ENCODE data around the gene ENC1. TPM values are rescaled to one million over a fixed set of nuclear protein-coding genes. Genes with fewer than 3 reads are reported as not detected.

The ENC1 gene
- total and polyA plus RNA-seq, 7 experiments from 2014 or later, result 0.77 to 18.1 (median 1.6) TPM

GRCh38 chr5:74624931-74625505, 15.5 kb downstream of the ENC1 start:
- H3K27ac Mint-ChIP-seq, result peak overlapping the region in 1 of 9 donors; percentile 77
- intact Hi-C loops (cut with micrococcal nuclease), result no loop called here
- DNase-seq, result no peak
- ATAC-seq, result no peak
- H3K27me3 Mint-ChIP-seq, result peaks cover 5 to 30% (median 16%) of the 10 kb centered on the region in 5 donors
- CTCF ChIA-PET, result no interaction called here
- no peak overlapping the region for H3K4me3 Mint-ChIP-seq
- Histone ChIP-seq H3K36me3 (ENCODE audit: control insufficient read depth in 2 of 3, insufficient read depth in 3 of 3, low read length in 3 of 3) (no peaks in the 10 kb centered on the region), H3K4me1 (ENCODE audit: control insufficient read depth in 2 of 2, insufficient read depth in 2 of 2, low read length in 2 of 2) (peaks cover 4 to 9% of the 10 kb centered on the region in 2 donors), H3K27me3 (ENCODE audit: control insufficient read depth in 2 of 2, insufficient read depth in 2 of 2, low read length in 2 of 2) (no peaks in the 10 kb centered on the region), H3K27ac (ENCODE audit: low read depth, low read length) (no peak overlapping the region), H3K9me3 (ENCODE audit: control insufficient read depth in 2 of 3, low read length in 3 of 3) (no peaks in the 10 kb centered on the region), H3K4me3 (ENCODE audit: low read length) (no peak overlapping the region)
- POLR2A ChIA-PET, result no interaction called here
- H3K36me3 Mint-ChIP-seq, result peaks cover 0 to 14% (median 0%) of the 10 kb centered on the region in 5 donors
- H3K9me3 Mint-ChIP-seq, result peaks cover 0 to 5% (median 0%) of the 10 kb centered on the region in 11 donors
- peaks cover 0 to 27% (median under 1%) of the 10 kb centered on the region in 7 donors for H3K4me1 Mint-ChIP-seq

- no peaks in the 10 kb centered on the region for H3K9me3 ChIP-seq (ENCODE audit: control insufficient read depth in 2 of 3, low read length in 3 of 3)
- no peaks in the 10 kb centered on the region for H3K36me3 ChIP-seq (ENCODE audit: control insufficient read depth in 2 of 3, insufficient read depth in 3 of 3, low read length in 3 of 3)
- POLR2A ChIA-PET, result no interaction called here
- DNase-seq (no peak), ATAC-seq (no peak)
- Mint-ChIP-seq H3K27ac (peak overlapping the region in 1 of 9 donors; percentile 51), H3K4me1 (peaks cover 0 to 22% (median 0%) of the 10 kb centered on the region in 7 donors), H3K27me3 (peaks cover 5 to 31% (median 16%) of the 10 kb centered on the region in 5 donors), H3K4me3 (no peak overlapping the region), H3K9me3 (peaks cover 0 to 5% (median 0%) of the 10 kb centered on the region in 11 donors), H3K36me3 (peaks cover 0 to 14% (median 0%) of the 10 kb centered on the region in 5 donors)
- H3K27me3 ChIP-seq (ENCODE audit: control insufficient read depth in 2 of 2, insufficient read depth in 2 of 2, low read length in 2 of 2), result no peaks in the 10 kb centered on the region
- no peak overlapping the region for H3K4me3 ChIP-seq (ENCODE audit: low read length)
- H3K27ac ChIP-seq (ENCODE audit: low read depth, low read length), result no peak overlapping the region
- intact Hi-C loops (cut with micrococcal nuclease), result no loop called here
- CTCF ChIA-PET, result no interaction called here
- peaks cover 0 to 4% of the 10 kb centered on the region in 2 donors for H3K4me1 ChIP-seq (ENCODE audit: control insufficient read depth in 2 of 2, insufficient read depth in 2 of 2, low read length in 2 of 2)
Observed at GRCh38 chr5:74624501-74624900, 16.0 kb downstream of the ENC1 start.

- H3K4me1 Mint-ChIP-seq, result peaks cover 0 to 18% (median 0%) of the 10 kb centered on the region in 7 donors
- no peak overlapping the region for H3K27ac Mint-ChIP-seq
- POLR2A ChIA-PET, result no interaction called here
- H3K27me3 Mint-ChIP-seq, result peaks cover 5 to 35% (median 16%) of the 10 kb centered on the region in 5 donors
- Histone ChIP-seq H3K27me3 (ENCODE audit: control insufficient read depth in 2 of 2, insufficient read depth in 2 of 2, low read length in 2 of 2) (no peaks in the 10 kb centered on the region), H3K4me3 (ENCODE audit: low read length) (no peak overlapping the region), H3K9me3 (ENCODE audit: control insufficient read depth in 2 of 3, low read length in 3 of 3) (no peaks in the 10 kb centered on the region), H3K36me3 (ENCODE audit: control insufficient read depth in 2 of 3, insufficient read depth in 3 of 3, low read length in 3 of 3) (no peaks in the 10 kb centered on the region), H3K27ac (ENCODE audit: low read depth, low read length) (no peak overlapping the region), H3K4me1 (ENCODE audit: control insufficient read depth in 2 of 2, insufficient read depth in 2 of 2, low read length in 2 of 2) (no peaks in the 10 kb centered on the region)
- H3K36me3 Mint-ChIP-seq, result peaks cover 0 to 14% (median 0%) of the 10 kb centered on the region in 5 donors
- ATAC-seq (no peak), DNase-seq (no peak)
- CTCF ChIA-PET, result no interaction called here
- no peak overlapping the region for H3K4me3 Mint-ChIP-seq
- intact Hi-C loops (cut with micrococcal nuclease), result no loop called here
- H3K9me3 Mint-ChIP-seq, result peaks cover 0 to 5% (median 0%) of the 10 kb centered on the region in 11 donors
Observed at GRCh38 chr5:74623748-74624408, 16.6 kb downstream of the ENC1 start.

- Histone ChIP-seq H3K4me3 (ENCODE audit: low read length) (no peak overlapping the region), H3K27me3 (ENCODE audit: control insufficient read depth in 2 of 2, insufficient read depth in 2 of 2, low read length in 2 of 2) (no peaks in the 10 kb centered on the region), H3K27ac (ENCODE audit: low read depth, low read length) (no peak overlapping the region), H3K36me3 (ENCODE audit: control insufficient read depth in 2 of 3, insufficient read depth in 3 of 3, low read length in 3 of 3) (no peaks in the 10 kb centered on the region), H3K9me3 (ENCODE audit: control insufficient read depth in 2 of 3, low read length in 3 of 3) (no peaks in the 10 kb centered on the region), H3K4me1 (ENCODE audit: control insufficient read depth in 2 of 2, insufficient read depth in 2 of 2, low read length in 2 of 2) (no peaks in the 10 kb centered on the region)
- no peak overlapping the region for H3K27ac Mint-ChIP-seq
- peaks cover 0 to 5% (median 0%) of the 10 kb centered on the region in 11 donors for H3K9me3 Mint-ChIP-seq
- peaks cover 0 to 13% (median 0%) of the 10 kb centered on the region in 5 donors for H3K36me3 Mint-ChIP-seq
- peaks cover 5 to 35% (median 16%) of the 10 kb centered on the region in 5 donors for H3K27me3 Mint-ChIP-seq
- ATAC-seq (no peak), DNase-seq (no peak)
- ChIA-PET POLR2A (no interaction called here), CTCF (no interaction called here)
- H3K4me1 Mint-ChIP-seq, result peaks cover 0 to 14% (median 0%) of the 10 kb centered on the region in 7 donors
- H3K4me3 Mint-ChIP-seq, result no peak overlapping the region
- intact Hi-C loops (cut with micrococcal nuclease), result no loop called here
Observed at GRCh38 chr5:74623006-74623611, 17.4 kb downstream of the ENC1 start.

- Mint-ChIP-seq H3K27me3 (peaks cover 5 to 39% (median 16%) of the 10 kb centered on the region in 5 donors), H3K4me3 (no peak overlapping the region), H3K4me1 (peaks cover 0 to 9% (median 0%) of the 10 kb centered on the region in 7 donors), H3K36me3 (peaks cover 0 to 5% (median 0%) of the 10 kb centered on the region in 5 donors), H3K27ac (no peak overlapping the region), H3K9me3 (peaks cover 0 to 5% (median 0%) of the 10 kb centered on the region in 11 donors)
- ATAC-seq, result no peak
- Histone ChIP-seq H3K4me3 (ENCODE audit: low read length) (no peak overlapping the region), H3K27me3 (ENCODE audit: control insufficient read depth in 2 of 2, insufficient read depth in 2 of 2, low read length in 2 of 2) (no peaks in the 10 kb centered on the region), H3K27ac (ENCODE audit: low read depth, low read length) (no peak overlapping the region), H3K4me1 (ENCODE audit: control insufficient read depth in 2 of 2, insufficient read depth in 2 of 2, low read length in 2 of 2) (no peaks in the 10 kb centered on the region), H3K36me3 (ENCODE audit: control insufficient read depth in 2 of 3, insufficient read depth in 3 of 3, low read length in 3 of 3) (no peaks in the 10 kb centered on the region), H3K9me3 (ENCODE audit: control insufficient read depth in 2 of 3, low read length in 3 of 3) (no peaks in the 10 kb centered on the region)
- no peak for DNase-seq
- ChIA-PET CTCF (no interaction called here), POLR2A (no interaction called here)
- intact Hi-C loops (cut with micrococcal nuclease), result no loop called here
Observed at GRCh38 chr5:74622122-74622521, 18.4 kb downstream of the ENC1 start.

- Histone ChIP-seq H3K36me3 (ENCODE audit: control insufficient read depth in 2 of 3, insufficient read depth in 3 of 3, low read length in 3 of 3) (no peaks in the 10 kb centered on the region), H3K4me3 (ENCODE audit: low read length) (no peak overlapping the region), H3K9me3 (ENCODE audit: control insufficient read depth in 2 of 3, low read length in 3 of 3) (no peaks in the 10 kb centered on the region), H3K27ac (ENCODE audit: low read depth, low read length) (no peak overlapping the region), H3K27me3 (ENCODE audit: control insufficient read depth in 2 of 2, insufficient read depth in 2 of 2, low read length in 2 of 2) (no peaks in the 10 kb centered on the region), H3K4me1 (ENCODE audit: control insufficient read depth in 2 of 2, insufficient read depth in 2 of 2, low read length in 2 of 2) (no peaks in the 10 kb centered on the region)
- no peak overlapping the region for H3K27ac Mint-ChIP-seq
- ChIA-PET POLR2A (no interaction called here), CTCF (no interaction called here)
- peaks cover 0 to 9% (median 0%) of the 10 kb centered on the region in 7 donors for H3K4me1 Mint-ChIP-seq
- H3K27me3 Mint-ChIP-seq, result peaks cover 5 to 39% (median 16%) of the 10 kb centered on the region in 5 donors
- intact Hi-C loops (cut with micrococcal nuclease), result no loop called here
- no peak for DNase-seq
- H3K36me3 Mint-ChIP-seq, result peaks cover 0 to 5% (median 0%) of the 10 kb centered on the region in 5 donors
- no peak for ATAC-seq
- peaks cover 0 to 5% (median 0%) of the 10 kb centered on the region in 11 donors for H3K9me3 Mint-ChIP-seq
- no peak overlapping the region for H3K4me3 Mint-ChIP-seq
Observed at GRCh38 chr5:74621492-74621891, 19.0 kb downstream of the ENC1 start.

Measured in naive thymus-derived CD4-positive, alpha-beta T cell (primary cell).